GM18951 (cell line): Measurements from ENCODE around the gene DISC1.
"Not testable (repeated sequence)": the region's sequence is repeated elsewhere in the genome, so short reads cannot be mapped to it uniquely, and the experiment has no call there.

Source experiments
- POLR2A ChIP-seq: IDR thresholded peaks from 4 replicates; pipeline ENCODE4 v1.6.1; 2011; ENCODE audit warnings: mild to moderate bottlenecking; ENCODE audit not compliant: insufficient read length, insufficient read depth; ENCODE audit errors: extremely low read depth
- in situ Hi-C: fragments of 300-500 bp; cut with MboI; formaldehyde crosslinking; loops from one replicate; pipeline ENCODE4 v1.12.0; 2022; ENCODE audit warnings: low sequenced_read_pairs, mixed read lengths, inconsistent platforms; ENCODE audit not compliant: unreplicated experiment

Gene DISC1

DNA sequence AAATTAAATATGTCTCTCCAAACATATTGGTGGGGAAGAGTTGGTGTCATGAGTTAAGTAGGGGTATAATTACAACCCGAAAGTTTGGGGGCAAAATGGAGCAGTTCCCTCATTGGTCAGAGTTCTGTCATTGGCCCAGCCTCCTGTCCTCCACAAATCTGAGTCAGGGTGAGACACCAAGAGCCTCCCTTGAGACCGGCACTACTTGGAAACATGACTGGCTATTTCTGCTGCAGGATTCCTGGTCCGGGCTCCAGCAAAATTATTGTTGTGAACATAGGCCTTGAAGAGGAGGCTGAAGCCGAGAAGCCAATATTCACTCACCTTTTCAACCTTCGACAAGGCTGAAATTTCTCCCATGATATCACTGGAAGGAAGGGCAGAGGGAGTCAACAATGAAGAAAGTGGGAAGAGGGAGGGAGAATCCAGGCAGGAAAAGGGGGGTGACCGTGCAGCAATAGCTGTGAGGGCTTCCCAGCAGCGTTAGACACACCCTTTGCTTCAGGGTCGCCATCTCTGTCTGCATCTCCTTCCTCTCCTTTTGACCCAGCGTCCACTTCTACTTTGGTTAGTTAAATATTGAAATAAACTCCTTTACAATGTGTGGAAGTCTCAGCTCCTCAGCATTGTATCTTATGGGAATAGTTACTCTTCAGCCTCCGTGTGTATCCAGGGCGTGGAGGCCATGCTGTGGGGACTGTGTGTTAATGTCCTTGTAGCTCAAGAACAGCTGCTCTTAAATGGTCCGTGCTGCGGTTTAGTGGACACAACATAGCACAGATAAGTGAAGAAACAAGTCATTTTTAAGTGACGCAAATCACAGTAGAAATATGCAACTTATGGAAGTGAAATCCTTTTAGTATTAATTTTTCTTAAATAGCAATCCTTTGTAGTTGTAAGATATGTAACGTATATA is 307.4 kb downstream of the DISC1 start:
- TF ChIP-seq POLR2A, result no peak
- in situ Hi-C loops, result no loop called here

DNA sequence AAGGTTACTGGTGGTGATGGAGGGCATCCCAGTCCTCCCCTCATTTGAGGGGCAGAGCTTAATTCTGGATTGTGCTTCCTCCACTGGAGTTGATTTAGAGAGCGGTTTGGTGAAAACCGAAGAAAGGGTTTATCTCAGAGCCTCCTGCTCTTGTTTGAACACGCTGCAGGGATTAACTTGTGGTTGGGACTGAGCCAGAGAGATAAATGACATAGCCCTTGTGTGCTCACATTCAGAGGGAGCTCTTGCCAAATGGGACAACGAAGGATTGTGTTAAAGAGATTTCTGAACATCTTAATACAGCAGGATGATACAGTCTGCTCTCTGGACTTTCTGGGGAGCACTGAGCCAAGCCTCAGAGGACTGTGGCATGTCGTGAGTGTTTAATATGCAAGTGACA is 308.2 kb downstream of the DISC1 start:
- TF ChIP-seq POLR2A, result no peak
- in situ Hi-C loops, result no loop called here

DNA sequence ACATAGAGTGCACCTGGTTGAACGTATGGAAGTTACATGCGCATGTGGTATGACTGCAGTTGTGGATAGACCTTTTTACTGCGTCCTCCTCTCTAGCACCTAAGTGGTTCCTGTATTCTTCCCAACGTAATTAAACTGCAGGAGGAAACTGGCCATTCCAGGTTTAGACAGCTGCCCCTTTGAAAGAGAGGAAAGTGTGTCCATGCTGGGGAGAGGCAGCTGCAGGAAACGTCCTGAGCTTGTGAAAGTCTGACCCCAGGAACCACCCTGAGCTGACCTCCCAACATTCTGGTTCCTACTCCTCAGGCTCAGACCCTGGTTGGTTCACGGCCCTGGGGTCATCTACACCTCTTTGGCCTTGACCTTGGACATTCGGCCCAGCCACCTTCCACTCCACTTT is 309.3 kb downstream of the DISC1 start:
- no peak for TF ChIP-seq POLR2A
- in situ Hi-C loops, result no loop called here

DNA sequence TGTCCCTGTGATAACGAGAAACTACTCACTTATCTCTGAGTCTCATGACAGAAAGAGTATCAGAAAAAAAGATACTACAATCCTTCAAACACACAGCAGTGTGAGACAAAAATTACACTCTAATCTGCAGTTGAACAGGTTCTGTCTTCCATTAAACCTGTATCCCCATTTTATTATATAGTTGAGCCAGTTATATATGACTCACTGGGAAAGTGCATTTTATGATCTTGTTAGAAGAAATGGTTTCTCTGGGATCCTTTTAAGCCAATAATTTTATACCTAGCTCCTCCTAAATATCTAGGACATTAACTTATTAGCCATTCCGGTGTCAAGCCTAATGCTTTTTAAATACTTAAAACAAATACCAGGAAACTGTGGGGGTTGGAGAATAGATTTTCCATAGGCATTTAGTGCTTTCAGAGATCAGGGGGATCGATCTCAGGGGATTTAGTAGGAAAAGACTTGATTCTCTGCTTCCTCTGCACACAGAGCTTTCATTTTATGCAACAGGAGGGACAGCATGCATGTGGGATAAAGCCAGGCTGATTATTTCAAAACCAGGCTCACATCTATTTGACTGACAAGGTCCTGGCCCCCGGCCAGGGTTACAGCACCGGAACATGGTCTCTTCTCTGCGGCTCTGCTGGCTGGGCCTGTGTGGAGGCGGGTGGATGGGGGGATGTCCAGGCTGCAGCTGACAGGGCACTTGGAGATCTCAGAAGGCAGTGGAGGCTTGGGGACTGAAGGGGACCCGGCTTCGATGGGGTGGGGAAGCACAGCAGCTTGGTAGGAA is 310.6 kb downstream of the DISC1 start:
- in situ Hi-C loops, result no loop called here

DNA sequence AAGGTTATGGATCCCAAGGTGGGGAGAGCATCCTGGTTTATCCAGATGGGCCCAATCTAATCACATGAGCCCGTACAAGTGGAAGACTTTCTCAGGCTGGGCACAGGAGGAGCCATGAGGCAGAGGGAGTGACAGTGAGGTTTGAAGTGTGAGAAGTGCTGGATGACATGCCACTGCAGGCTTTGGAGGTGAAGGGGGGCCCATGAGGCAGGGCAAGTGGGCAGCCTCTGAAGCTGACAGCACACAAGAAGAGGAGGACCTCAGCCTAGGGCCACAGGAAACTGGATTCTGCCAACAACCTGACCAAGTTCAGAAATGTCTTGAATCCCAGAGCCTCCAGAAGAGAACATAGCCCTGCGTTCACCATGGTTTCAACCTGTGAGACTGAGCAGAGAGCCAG is 311.6 kb downstream of the DISC1 start:
- no peak for TF ChIP-seq POLR2A
- in situ Hi-C loops, result no loop called here

More for the DNA sequence above, 310.6 kb downstream of the DISC1 start:
- TF ChIP-seq POLR2A, result no peak

DNA sequence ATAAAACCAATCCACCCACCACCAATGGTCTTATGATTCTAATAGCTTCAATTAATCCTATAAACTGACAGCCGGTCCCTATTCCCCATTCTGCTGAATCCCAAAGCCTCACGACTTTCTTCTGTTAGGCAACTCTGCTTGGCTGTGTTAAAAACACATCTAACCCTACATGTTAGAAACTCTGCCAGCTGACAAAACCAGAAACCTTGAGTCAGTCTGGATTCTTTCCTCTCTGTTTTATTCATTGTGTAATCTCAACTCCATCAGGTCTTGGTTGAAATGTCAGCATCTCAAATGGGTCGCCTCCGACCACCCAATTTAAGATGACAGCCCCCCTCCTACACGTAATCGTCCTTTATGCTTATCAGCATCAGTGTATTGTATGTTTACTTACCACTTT is 312.1 kb downstream of the DISC1 start:
- no peak for TF ChIP-seq POLR2A
- in situ Hi-C loops, result no loop called here

DNA sequence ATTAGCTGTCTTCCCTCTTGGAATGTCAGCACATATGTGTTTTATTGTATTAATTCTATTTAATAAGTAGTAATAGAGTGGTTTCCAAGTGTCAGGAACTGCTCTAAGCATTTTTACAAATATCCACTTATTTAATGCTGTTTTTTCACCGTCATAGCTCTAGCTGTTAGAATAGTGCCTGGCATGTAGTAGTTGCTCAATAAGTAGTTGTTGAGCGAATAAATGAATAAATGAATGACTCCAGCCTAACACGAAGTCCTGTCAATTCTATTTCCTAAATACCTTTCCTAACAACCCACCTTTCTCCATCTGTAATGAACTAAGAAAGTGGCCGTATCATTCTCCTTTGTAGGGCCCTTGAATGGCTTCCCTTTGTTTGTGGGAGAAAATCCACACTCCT is 312.5 kb downstream of the DISC1 start:
- no peak for TF ChIP-seq POLR2A
- in situ Hi-C loops, result no loop called here

DNA sequence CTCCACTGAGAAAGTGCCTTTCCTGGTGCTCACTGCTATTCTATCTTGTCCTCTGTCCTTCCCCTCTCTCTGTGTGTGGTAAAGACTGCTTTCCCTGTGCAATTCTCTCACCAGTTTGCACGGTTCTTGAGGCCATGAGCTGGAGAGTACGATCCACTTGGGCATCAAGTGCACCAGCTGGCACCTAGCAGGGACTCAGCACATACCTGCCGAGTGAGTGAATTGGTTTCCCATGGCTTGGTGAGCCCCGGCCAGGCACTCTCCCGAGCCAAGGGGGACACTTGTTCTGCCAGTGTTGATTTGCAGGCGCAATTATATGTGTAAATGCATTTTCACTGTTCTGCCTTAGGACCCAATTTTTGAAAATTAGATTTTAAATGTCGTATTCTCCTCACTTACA is 313.5 kb downstream of the DISC1 start:
- TF ChIP-seq POLR2A, result no peak
- in situ Hi-C loops, result no loop called here

DNA sequence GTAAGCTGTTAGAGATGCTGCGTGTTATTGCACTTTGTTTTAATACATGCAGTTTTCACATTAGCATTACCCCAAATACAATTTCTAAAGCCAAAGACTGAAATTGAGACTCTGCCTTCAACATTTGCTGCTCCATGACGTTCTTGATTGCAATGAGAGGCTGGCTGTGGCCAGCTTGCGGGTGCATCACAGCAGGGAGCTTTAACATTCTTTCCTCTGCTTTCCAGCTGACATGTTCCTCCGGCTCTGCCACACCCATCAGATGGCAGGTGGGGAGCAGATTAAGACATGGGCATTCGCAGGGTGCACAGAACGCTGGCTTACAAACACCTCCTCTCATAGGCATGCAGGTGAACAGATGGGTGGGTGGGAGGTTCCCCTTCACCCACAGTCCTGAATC is 314.1 kb downstream of the DISC1 start:
- TF ChIP-seq POLR2A, result no peak
- in situ Hi-C loops, result no loop called here

DNA sequence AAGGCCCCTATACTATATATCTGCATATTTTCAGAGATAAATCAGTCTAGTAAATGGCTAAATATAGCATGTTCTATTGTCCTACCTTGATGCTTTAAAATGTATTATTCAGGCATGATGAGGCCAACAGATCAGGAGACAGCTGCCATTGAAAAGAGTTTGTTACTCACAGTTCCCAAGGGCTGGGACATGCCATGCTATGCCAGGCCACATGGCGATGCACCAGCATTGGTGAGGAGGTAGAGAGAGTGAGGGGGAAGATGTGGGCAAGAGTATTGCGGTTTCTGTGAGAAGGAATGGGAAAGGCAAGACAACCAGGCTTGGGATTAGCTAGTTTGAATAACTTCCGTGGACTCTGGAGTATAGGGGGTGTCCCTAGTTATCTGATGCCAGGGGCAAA is 316.5 kb downstream of the DISC1 start:
- TF ChIP-seq POLR2A, result no peak
- in situ Hi-C loops, result no loop called here

DNA sequence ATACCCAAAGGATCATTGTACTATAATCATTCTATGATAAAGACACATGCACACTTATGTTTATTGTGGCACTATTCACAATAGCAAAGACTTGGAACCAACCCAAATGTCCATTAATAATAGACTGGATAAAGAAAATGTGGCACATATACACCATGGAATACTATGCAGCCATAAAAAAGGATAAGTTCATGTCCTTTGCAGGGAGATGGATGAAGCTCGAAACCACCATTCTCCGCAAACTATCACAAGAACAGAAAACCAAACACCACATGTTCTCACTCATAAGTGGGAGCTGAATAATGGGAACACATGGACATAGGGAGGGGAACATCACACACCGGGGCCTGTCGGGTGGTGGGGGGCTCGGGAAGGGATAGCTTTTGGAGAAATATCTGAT is 321.5 kb downstream of the DISC1 start:
- in situ Hi-C loops, result not testable (repeated sequence)

DNA sequence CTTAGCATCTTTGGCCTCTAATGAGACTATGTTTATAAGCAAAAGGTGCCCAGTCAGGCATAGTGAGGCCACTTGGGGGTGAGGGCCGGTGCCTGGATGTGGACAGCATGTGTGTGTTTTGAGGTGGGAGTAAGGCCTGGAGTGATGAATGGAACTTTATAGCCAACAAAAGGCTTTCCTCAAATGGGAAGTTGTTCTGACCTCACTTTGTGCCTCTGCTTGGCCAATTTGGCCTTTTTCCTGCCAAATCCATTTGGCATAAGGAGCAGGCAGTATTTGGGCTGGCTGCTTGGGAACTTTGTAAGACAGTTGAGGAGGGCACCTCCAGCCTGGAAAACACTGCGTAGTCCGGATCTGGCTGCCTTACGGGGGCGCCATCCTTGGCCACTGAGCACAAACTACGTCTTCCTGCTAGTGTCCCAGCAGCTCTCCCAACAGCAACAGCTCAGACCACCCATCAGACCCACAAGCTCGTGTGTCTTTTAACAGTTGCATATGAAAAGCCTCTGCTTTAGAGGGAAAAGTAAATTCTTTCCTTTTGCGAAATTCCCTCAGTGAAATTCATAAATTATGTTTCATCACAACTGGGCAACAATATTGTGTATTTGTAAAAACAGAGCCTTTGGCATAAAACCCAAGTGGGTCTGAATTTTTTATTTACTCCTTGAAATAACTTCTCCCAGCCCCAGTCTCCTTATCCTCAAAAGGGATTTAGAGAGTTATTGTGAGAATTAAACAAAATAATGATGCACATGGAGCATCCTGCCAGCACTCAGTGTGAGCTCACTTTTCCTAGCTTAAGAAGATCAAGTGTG is 322.9 kb downstream of the DISC1 start:
- no peak for TF ChIP-seq POLR2A
- in situ Hi-C loops, result no loop called here
